ENCODE results near the gene RRAGC. TPM values are rescaled to one million over a fixed set of nuclear protein-coding genes. Genes with fewer than 3 reads are reported as not detected.

RRAGC gene
- total and polyA plus RNA-seq, 2 donors (not counting 3 experiments of a cell fraction or from before 2014, with no cell fraction given) = 24.1 to 40.1 TPM

- Histone ChIP-seq H3K9me1 (replicated peaks; ENCODE audit: control insufficient read depth, extremely low read depth, insufficient read depth, low read length) (no peaks in the 10 kb centered on the region), H4K20me1 (replicated peaks; ENCODE audit: control insufficient read depth, extremely low read depth, insufficient read depth, low read length) (no peaks in the 10 kb centered on the region), H3K9me3 (replicated peaks; ENCODE audit: control insufficient read depth, insufficient read depth, low read length) (no peaks in the 10 kb centered on the region), H3K9ac (replicated peaks; ENCODE audit: extremely low read depth, insufficient read depth, low read length) (no peak overlapping the region), H3K36me3 (ENCODE audit: control insufficient read depth in 2 of 2, extremely low read depth in 1 of 2, insufficient read depth in 2 of 2, low read length in 2 of 2) (no peaks in the 10 kb centered on the region), H3K27ac (ENCODE audit: insufficient read depth, low read depth, low read length) (no peak overlapping the region), H3K4me1 (ENCODE audit: control insufficient read depth, extremely low read depth, insufficient read depth, low read length) (no peaks in the 10 kb centered on the region), H3K79me2 (ENCODE audit: control insufficient read depth, insufficient read depth, low read length) (no peaks in the 10 kb centered on the region), H3K4me3 (replicated peaks in 1 of 3; ENCODE audit: insufficient read depth in 1 of 3, low read depth in 1 of 3, low read length in 3 of 3) (no peak overlapping the region), H2AFZ (ENCODE audit: low read depth, low read length) (no peak overlapping the region), H3K4me2 (ENCODE audit: insufficient read depth, low read length) (no peak overlapping the region), H3K27me3 (ENCODE audit: control insufficient read depth in 2 of 2, insufficient read depth in 2 of 2, low read length in 2 of 2) (peaks cover 9 to 18% of the 10 kb centered on the region in 2 experiments)
- CTCF ChIA-PET = interaction anchor here (0.5 to 1.4 kb wide), 2 partner anchors 11 kb away, joined by 3 read pairs; no protein-coding TSS in a partner anchor
- DNase-seq (ENCODE audit: low read depth, low spot score) (no peak), FAIRE-seq (no peak)
- intact Hi-C loops (cut with micrococcal nuclease) (loop anchor here (5.0 kb wide), 1 partner anchor 61 kb away; no protein-coding TSS in a partner anchor), dilution Hi-C loops (cut with MboI; ENCODE audit: extremely low pct_ligation_motif_present, low sequenced_read_pairs) (no loop called here)
- TF ChIP-seq FOS (IDR thresholded peaks at IDR 0.05; ENCODE audit: borderline replicate concordance, insufficient read depth, low read length) (no peak), JUN (IDR thresholded peaks at IDR 0.05; ENCODE audit: borderline replicate concordance, insufficient read depth, insufficient read length, low read depth) (no peak)
- POLR2A ChIA-PET = no interaction called here
- BruUV-seq (replicated peaks) = no TSS peak
Measured at GRCh38 chr1:38788341-38789336, 70.9 kb downstream of the RRAGC start.

Small RNA genes within 50 kb of the gene (small RNA-seq; reads per million reads assigned to genes)
- gene GJA9-MYCBP (ENCODE audit: insufficient read depth, insufficient read length, low read depth, low replicate concordance) = not detected

Other genes starting within 250 kb of the RRAGC start
- gene MYCBP, start 13.6 kb upstream of the RRAGC start, total RNA-seq = 13.1 and 23.1 TPM in 2 replicates
- 8.4 and 9.5 TPM in 2 replicates for gene MYCBP, start 13.6 kb upstream of the RRAGC start, polyA plus RNA-seq
- gene GJA9, start 21.8 kb upstream of the RRAGC start, total RNA-seq = not detected in 2 replicates
- not detected in 2 replicates for gene GJA9, start 21.8 kb upstream of the RRAGC start, polyA plus RNA-seq
- 0.32 and 1.4 TPM in 2 replicates for gene RHBDL2, start 82.1 kb upstream of the RRAGC start, total RNA-seq
- 0.06 and 0.11 TPM in 2 replicates for gene RHBDL2, start 82.1 kb upstream of the RRAGC start, polyA plus RNA-seq
- gene AKIRIN1, start 131.5 kb upstream of the RRAGC start, total RNA-seq = 43.4 and 49.3 TPM in 2 replicates
- gene AKIRIN1, start 131.5 kb upstream of the RRAGC start, polyA plus RNA-seq = 22.2 and 28.4 TPM in 2 replicates
- 325 and 327 TPM in 2 replicates for gene NDUFS5, start 166.6 kb upstream of the RRAGC start, total RNA-seq
- gene NDUFS5, start 166.6 kb upstream of the RRAGC start, polyA plus RNA-seq = 476 and 710 TPM in 2 replicates

All from endothelial cell of umbilical vein (primary cell).